Breast epithelium (tissue), 4 donors: ENCODE data around the gene MIXL1. TPM values are rescaled to one million over a fixed set of nuclear protein-coding genes. Genes with fewer than 3 reads are reported as not detected.
"Not testable (repeated sequence)": the region's sequence is repeated elsewhere in the genome, so short reads cannot be mapped to it uniquely, and the experiment has no call there.

Source experiments
- DNase-seq, 2 donors: peaks; one replicate each; pipeline ENCODE4 v3.0.0-alpha.2; 2019; ENCODE audit warnings: low spot score in 2 of 2
- H3K27ac ChIP-seq, 2 donors: fragments of 200-600 bp; sonication (generic) in 1 of 2; one replicate each; pipeline ENCODE4 v1.5.1; 2016 to 2019; ENCODE audit warnings: mild to moderate bottlenecking in 1 of 2
- H3K27me3 ChIP-seq, 2 donors: fragments of 200-600 bp; sonication (generic) in 1 of 2; one replicate each; pipeline versions ENCODE4 v1.5.1 to v1.6.0; 2017 to 2019; ENCODE audit warnings: control low read depth in 1 of 2, mild to moderate bottlenecking in 1 of 2
- H3K36me3 ChIP-seq: fragments of 200-600 bp; one replicate; pipeline ENCODE4 v1.5.1; 2019
- H3K4me1 ChIP-seq, 2 donors: fragments of 200-600 bp; sonication (generic); one replicate each; pipeline ENCODE4 v1.5.1; 2016 to 2019; ENCODE audit warnings: control low read depth in 1 of 2
- H3K4me3 ChIP-seq, 3 donors: fragments of 200-600 bp; sonication (generic); 1 replicate in 2 of 3; 2 replicates in 1 of 3; pipeline ENCODE4 v1.5.1; 2016 to 2019; ENCODE audit warnings: mild to moderate bottlenecking in 3 of 3, moderate library complexity in 2 of 3
- H3K9me3 ChIP-seq, 2 donors: fragments of 200-600 bp; sonication (generic) in 1 of 2; one replicate each; pipeline ENCODE4 v1.5.1; 2016 to 2019; ENCODE audit warnings: control low read depth in 1 of 2
- CTCF ChIP-seq, 3 donors: fragments of 450-650 bp; IDR thresholded peaks; one replicate each; pipeline ENCODE4 v1.5.1; 2016 to 2017; ENCODE audit warnings: antibody characterized with exemption in 3 of 3, mild to moderate bottlenecking in 3 of 3, moderate library complexity in 3 of 3
- POLR2A ChIP-seq: fragments of 450-650 bp; IDR thresholded peaks from one replicate; pipeline ENCODE4 v1.6.1; 2016; ENCODE audit warnings: antibody characterized with exemption, mild to moderate bottlenecking, moderate library complexity
- POLR2AphosphoS5 ChIP-seq, 3 donors: sonication (generic); formaldehyde crosslinking; IDR thresholded peaks; one replicate each; pipeline ENCODE4 v1.6.1; 2017; ENCODE audit warnings: antibody characterized with exemption in 3 of 3
- intact Hi-C: fragments of 100-400 bp; cut with DNase I; formaldehyde crosslinking; loops from one replicate; pipeline ENCODE4 v1.15.1; 2023; ENCODE audit warnings: low total_unique reads
- total RNA-seq, 3 donors: library from RNA; depleted of rRNA; stranded (reverse); fragments of >200 nt; gene quantifications; one replicate each; pipeline ENCODE4 v1.1.0, GENCODE V29; 2016

MIXL1 gene
- total RNA-seq, 3 donors from 2014 or later: not detected

GRCh38 chr1:226201029-226201593 is 22.4 kb upstream of the MIXL1 start:
- no peaks in the 10 kb centered on the region for H3K27me3 ChIP-seq
- no peaks in the 10 kb centered on the region for H3K9me3 ChIP-seq
- no peak for TF ChIP-seq POLR2AphosphoS5 (IDR thresholded peaks at IDR 0.05)
- no peak for TF ChIP-seq POLR2A
- no peak for TF ChIP-seq CTCF (IDR thresholded peaks at IDR 0.05)
- no peak overlapping the region for H3K27ac ChIP-seq
- no peaks in the 10 kb centered on the region for H3K36me3 ChIP-seq
- H3K4me1 ChIP-seq: no peaks in the 10 kb centered on the region
- intact Hi-C loops: no loop called here
- no peak overlapping the region for H3K4me3 ChIP-seq
- no peak for DNase-seq

- Histone ChIP-seq H3K36me3 (no peaks in the 10 kb centered on the region), H3K4me1 (no peaks in the 10 kb centered on the region), H3K27ac (no peak overlapping the region), H3K27me3 (no peaks in the 10 kb centered on the region), H3K9me3 (no peaks in the 10 kb centered on the region), H3K4me3 (no peak overlapping the region)
- intact Hi-C loops: no loop called here
- no peak for DNase-seq
- TF ChIP-seq POLR2A: no peak
- no peak for TF ChIP-seq POLR2AphosphoS5 (IDR thresholded peaks at IDR 0.05)
- no peak for TF ChIP-seq CTCF (IDR thresholded peaks at IDR 0.05)
Measured at GRCh38 chr1:226202246-226202645, 21.2 kb upstream of the MIXL1 start.

GRCh38 chr1:226202666-226203065 is 20.8 kb upstream of the MIXL1 start:
- H3K36me3 ChIP-seq, DNase-seq, H3K4me3 ChIP-seq, H3K4me1 ChIP-seq, H3K27ac ChIP-seq, H3K27me3 ChIP-seq, H3K9me3 ChIP-seq, intact Hi-C loops: not testable (repeated sequence)

GRCh38 chr1:226203240-226203639 is 20.2 kb upstream of the MIXL1 start:
- no peak for TF ChIP-seq POLR2AphosphoS5 (IDR thresholded peaks at IDR 0.05)
- TF ChIP-seq POLR2A: no peak
- TF ChIP-seq CTCF (IDR thresholded peaks at IDR 0.05): no peak
- no peak for DNase-seq
- H3K36me3 ChIP-seq: no peaks in the 10 kb centered on the region
- no peaks in the 10 kb centered on the region for H3K9me3 ChIP-seq
- no peaks in the 10 kb centered on the region for H3K4me1 ChIP-seq
- H3K4me3 ChIP-seq: no peak overlapping the region
- intact Hi-C loops: no loop called here
- no peaks in the 10 kb centered on the region for H3K27me3 ChIP-seq
- H3K27ac ChIP-seq: no peak overlapping the region

GRCh38 chr1:226203655-226204054 is 19.8 kb upstream of the MIXL1 start:
- TF ChIP-seq POLR2AphosphoS5 (IDR thresholded peaks at IDR 0.05): no peak
- TF ChIP-seq POLR2A: no peak
- no peak for TF ChIP-seq CTCF (IDR thresholded peaks at IDR 0.05)
- H3K27ac ChIP-seq: no peak overlapping the region
- H3K36me3 ChIP-seq: no peaks in the 10 kb centered on the region
- no peaks in the 10 kb centered on the region for H3K27me3 ChIP-seq
- H3K4me3 ChIP-seq: no peak overlapping the region
- H3K4me1 ChIP-seq: no peaks in the 10 kb centered on the region
- intact Hi-C loops: no loop called here
- DNase-seq: no peak
- no peaks in the 10 kb centered on the region for H3K9me3 ChIP-seq

- Histone ChIP-seq H3K27ac (no peak overlapping the region), H3K27me3 (no peaks in the 10 kb centered on the region), H3K9me3 (no peaks in the 10 kb centered on the region), H3K4me1 (no peaks in the 10 kb centered on the region), H3K4me3 (no peak overlapping the region), H3K36me3 (no peaks in the 10 kb centered on the region)
- no peak for TF ChIP-seq POLR2A
- TF ChIP-seq CTCF (IDR thresholded peaks at IDR 0.05): no peak
- TF ChIP-seq POLR2AphosphoS5 (IDR thresholded peaks at IDR 0.05): no peak
- intact Hi-C loops: no loop called here
- no peak for DNase-seq
Measured at GRCh38 chr1:226204198-226204597, 19.3 kb upstream of the MIXL1 start.
